ENCODE data around the gene CDYL. TPM values are rescaled to one million over a fixed set of nuclear protein-coding genes. Genes with fewer than 3 reads are reported as not detected.

CDYL gene
- total and polyA plus RNA-seq, 8 donors = 3.4 to 15.3 (median 10.2) TPM

DNA sequence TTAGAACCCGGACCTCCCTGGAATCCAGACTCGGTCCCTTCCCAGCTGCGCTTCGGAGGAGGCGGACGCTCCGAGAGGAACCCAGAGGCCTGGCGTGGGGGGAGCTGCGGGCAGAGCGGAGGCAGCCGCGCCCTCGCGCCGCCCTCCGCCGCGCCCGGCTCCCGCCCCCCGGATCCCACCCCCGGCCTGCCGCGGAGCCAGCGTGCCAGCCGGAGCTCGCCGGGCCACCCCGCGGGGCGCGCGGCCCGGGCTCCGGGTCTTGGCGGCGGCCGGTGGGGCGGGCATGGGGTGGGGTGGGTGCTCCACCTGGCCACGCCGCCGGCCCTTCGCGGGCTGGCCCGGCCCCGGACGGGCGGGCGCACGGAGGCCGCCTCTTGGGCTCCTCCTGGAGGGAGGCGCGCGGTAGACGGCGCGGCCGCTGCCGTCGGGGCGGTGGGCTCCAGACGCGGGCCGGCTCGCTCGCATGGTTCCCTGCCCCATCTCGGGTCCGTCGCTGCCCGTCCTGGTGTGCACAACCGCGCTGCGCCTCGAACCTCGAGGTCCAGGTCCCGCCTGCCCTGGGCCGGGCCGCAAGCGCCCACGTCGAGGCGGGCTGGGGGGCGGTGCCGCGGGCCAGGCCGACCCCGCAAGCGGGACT, 592 bp upstream of the CDYL start:
- Histone ChIP-seq H3K36me3 (no peaks in the 10 kb centered on the region), H3K4me3 (peak overlapping the region; percentile 42 to 67 (median 54)), H3K9me3 (no peaks in the 10 kb centered on the region), H3K27me3 (no peaks in the 10 kb centered on the region), H3K4me1 (peaks cover 0 to 4% (median 0%) of the 10 kb centered on the region in 3 donors), H3K27ac (peak overlapping the region in 3 of 4 donors; percentile 22 to 73 (median 66))
- TF ChIP-seq, protein P1, sequence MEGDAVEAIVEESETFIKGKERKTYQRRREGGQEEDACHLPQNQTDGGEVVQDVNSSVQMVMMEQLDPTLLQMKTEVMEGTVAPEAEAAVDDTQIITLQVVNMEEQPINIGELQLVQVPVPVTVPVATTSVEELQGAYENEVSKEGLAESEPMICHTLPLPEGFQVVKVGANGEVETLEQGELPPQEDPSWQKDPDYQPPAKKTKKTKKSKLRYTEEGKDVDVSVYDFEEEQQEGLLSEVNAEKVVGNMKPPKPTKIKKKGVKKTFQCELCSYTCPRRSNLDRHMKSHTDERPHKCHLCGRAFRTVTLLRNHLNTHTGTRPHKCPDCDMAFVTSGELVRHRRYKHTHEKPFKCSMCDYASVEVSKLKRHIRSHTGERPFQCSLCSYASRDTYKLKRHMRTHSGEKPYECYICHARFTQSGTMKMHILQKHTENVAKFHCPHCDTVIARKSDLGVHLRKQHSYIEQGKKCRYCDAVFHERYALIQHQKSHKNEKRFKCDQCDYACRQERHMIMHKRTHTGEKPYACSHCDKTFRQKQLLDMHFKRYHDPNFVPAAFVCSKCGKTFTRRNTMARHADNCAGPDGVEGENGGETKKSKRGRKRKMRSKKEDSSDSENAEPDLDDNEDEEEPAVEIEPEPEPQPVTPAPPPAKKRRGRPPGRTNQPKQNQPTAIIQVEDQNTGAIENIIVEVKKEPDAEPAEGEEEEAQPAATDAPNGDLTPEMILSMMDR (IDR thresholded peaks at IDR 0.05) = no peak
- intact Hi-C loops (cut with DNase I) = no loop called here
- FAIRE-seq (no peak), DNase-seq (peak; percentile 72 to 89 (median 78)), ATAC-seq (peak; percentile 79 to 87 (median 83))
- 1 to 2% methylated on average over 50 to 88 of the region's 88 CpGs for WGBS, 2 donors

DNA sequence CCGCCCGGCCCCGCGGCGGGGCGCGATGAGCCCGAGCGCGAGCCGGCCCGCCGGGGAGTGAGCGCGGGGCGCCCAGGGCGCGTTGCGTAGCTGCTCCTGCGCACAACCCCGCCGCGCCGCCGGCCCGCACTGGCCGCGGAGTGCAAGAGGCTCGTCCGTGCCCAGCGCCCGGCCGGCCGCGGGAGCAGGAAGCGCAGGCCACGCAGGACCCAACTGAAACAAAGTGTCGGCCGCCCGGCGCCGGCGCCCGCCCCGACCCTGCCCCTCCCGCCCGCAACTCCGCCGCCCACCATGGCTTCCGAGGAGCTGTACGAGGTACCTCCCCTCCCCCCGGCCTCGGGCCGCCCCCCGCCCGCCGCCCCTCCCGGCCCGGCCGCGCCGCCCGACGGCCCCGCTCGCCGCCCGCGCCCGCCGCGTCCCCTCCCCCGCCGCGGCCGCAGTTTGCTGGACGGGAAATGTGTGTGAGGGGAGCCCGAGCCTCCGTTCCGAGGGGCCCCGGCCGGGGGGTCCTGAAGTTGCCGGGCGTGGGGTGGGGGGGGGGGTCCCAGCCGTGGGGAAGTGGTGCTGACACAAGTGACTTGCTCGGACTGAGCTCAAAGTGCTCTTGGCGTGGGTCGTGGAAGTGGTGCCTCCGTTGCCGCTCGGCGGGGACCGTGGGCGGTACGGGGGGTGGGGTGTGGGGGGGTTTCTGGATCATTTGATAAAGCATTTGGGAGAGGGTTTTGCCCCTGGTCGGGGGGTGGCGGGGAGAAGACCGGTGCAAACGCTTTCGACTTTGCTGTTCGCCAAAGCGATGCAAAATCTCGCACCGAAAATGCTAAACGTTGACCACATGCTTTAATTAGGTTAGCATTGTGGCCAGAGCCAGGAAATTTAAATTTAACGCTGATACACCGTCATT, 539 bp downstream of the CDYL start:
- DNase-seq (peak in 5 of 6 donors; percentile 5 to 82 (median 64)), FAIRE-seq (no peak)
- 1% methylated on average over 77 to 104 of the region's 107 CpGs for whole genome bisulfite sequencing, 2 donors

DNA sequence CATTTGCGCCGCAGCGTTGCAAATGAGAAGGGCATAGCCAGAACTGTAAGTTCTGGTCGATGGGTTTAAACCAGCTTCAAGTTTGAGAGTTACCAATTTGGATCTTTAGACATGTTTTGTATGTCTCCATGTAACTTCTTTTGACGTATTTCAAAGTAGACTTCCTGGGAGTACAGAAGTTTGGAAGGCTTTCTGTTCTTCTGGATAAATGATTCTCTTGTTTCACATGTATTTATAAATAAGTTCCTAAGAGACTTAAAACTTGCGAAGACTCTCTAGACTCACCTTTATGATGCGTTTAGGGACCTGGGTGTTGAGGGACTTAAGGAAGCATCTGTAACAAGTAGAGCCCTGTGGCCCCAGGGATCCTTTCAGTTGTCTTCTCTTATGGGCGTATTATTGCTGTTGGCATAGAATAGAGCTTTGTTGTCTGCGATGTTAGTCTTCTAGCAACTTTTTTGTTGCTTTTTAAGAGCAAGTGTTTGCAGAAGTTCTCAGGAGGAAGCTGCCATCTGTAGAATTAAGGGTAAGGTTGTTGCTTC, 1.3 kb downstream of the CDYL start:
- no peak for FAIRE-seq
- ATAC-seq = no peak
- Histone ChIP-seq H3K4me3 (peak overlapping the region in 3 of 4 donors; percentile 59 to 67 (median 61)), H3K4me1 (peaks cover 0 to 4% (median 0%) of the 10 kb centered on the region in 3 donors), H3K36me3 (no peaks in the 10 kb centered on the region), H3K27ac (no peak overlapping the region), H3K27me3 (no peaks in the 10 kb centered on the region), H3K9me3 (no peaks in the 10 kb centered on the region)
- DNase-seq = no peak
- 14 to 16% methylated on average over 9 of the region's 9 CpGs for WGBS, 2 donors
- TF ChIP-seq, protein P1 (IDR thresholded peaks at IDR 0.05) = no peak
- intact Hi-C loops (cut with DNase I) = no loop called here

More for the DNA sequence above, 539 bp downstream of the CDYL start:
- no peaks in the 10 kb centered on the region for H3K27me3 ChIP-seq
- H3K27ac ChIP-seq = peak overlapping the region in 2 of 4 donors; percentile 50 to 57
- intact Hi-C loops (cut with DNase I) = no loop called here
- H3K36me3 ChIP-seq = no peaks in the 10 kb centered on the region
- peaks cover 0 to 4% (median 0%) of the 10 kb centered on the region in 3 donors for H3K4me1 ChIP-seq
- peak in 3 of 4 donors; percentile 3 to 25 (median 10) for ATAC-seq
- peak overlapping the region; percentile 26 to 67 (median 60) for H3K4me3 ChIP-seq
- H3K9me3 ChIP-seq = no peaks in the 10 kb centered on the region
- TF ChIP-seq, protein P1 (IDR thresholded peaks at IDR 0.05) = no peak

DNA sequence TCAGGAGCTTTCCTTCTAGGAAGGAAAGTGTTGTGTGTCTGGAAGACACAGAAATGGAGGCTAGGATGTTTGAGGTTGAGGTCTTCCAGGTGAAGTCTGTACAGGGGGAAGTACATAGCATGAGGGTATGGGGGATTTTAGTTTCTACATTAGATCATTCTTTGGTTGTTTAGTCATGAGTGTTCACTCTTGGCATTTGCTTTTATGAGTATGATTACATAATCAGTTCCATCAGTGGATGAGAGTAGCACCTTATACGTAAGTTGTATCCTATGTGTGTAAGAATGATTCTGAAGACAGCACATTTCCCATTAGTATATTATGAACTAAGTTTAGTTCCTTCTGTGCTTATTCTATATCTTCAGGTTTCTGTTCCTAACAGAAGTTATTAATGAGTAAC, 1.9 kb downstream of the CDYL start:
- FAIRE-seq (no peak), DNase-seq (no peak), ATAC-seq (no peak)
- intact Hi-C loops (cut with DNase I) = no loop called here
- 93 to 94% methylated on average over 1 of the region's 1 CpG for WGBS, 2 donors
- peaks cover 0 to 4% (median 0%) of the 10 kb centered on the region in 3 donors for H3K4me1 ChIP-seq
- TF ChIP-seq, protein P1 (IDR thresholded peaks at IDR 0.05) = no peak
- H3K36me3 ChIP-seq = no peaks in the 10 kb centered on the region
- no peak overlapping the region for H3K4me3 ChIP-seq
- no peak overlapping the region for H3K27ac ChIP-seq
- H3K9me3 ChIP-seq = no peaks in the 10 kb centered on the region
- no peaks in the 10 kb centered on the region for H3K27me3 ChIP-seq
